ENCODE results near the gene DCUN1D2.
"Not testable (repeated sequence)": the region's sequence is repeated elsewhere in the genome, so short reads cannot be mapped to it uniquely, and the experiment has no call there.

- TF ChIP-seq POLR2A (IDR thresholded peaks at IDR 0.05); CTCF (IDR thresholded peaks at IDR 0.05 in 8 of 11, conservative IDR thresholded peaks at IDR 0.05 in 3 of 11): not testable (repeated sequence)
These were observed 53.6 kb downstream of the DCUN1D2 start for GRCh38 chr13:113436866-113437265.

All from spleen (tissue), 7 donors.